Measurements from ENCODE around the gene HMG20A. TPM values are rescaled to one million over a fixed set of nuclear protein-coding genes. Genes with fewer than 3 reads are reported as not detected.
A peak's percentile ranks its signal among the peaks of the same experiment; 100 is the strongest.

HMG20A gene
- 30.8 and 33.0 TPM in 2 replicates for total RNA-seq

- H3K36me3 ChIP-seq (ENCODE audit: insufficient read depth, low read length), result no peaks in the 10 kb centered on the region
- H2AFZ ChIP-seq (ENCODE audit: low read length), result peak within 1 kb of the TSS; percentile 97
- H4K20me1 ChIP-seq (ENCODE audit: insufficient read depth, low read length), result peaks cover 39% of the 10 kb centered on the region
- H3K4me3 ChIP-seq (ENCODE audit: insufficient read depth, low read length), result peak within 1 kb of the TSS; percentile 99
- no peaks in the 10 kb centered on the region for H3K9me3 ChIP-seq (ENCODE audit: low read depth, low read length)
- peak within 1 kb of the TSS; percentile 94 for H3K4me2 ChIP-seq (ENCODE audit: insufficient read depth, low read length)
- H3K27ac ChIP-seq (ENCODE audit: low read depth, low read length), result peak within 1 kb of the TSS; percentile 98
- peak; percentile 93 for DNase-seq (ENCODE audit: insufficient read length, low spot score, missing footprints)
- H3K4me1 ChIP-seq (ENCODE audit: insufficient read depth, low read length), result peaks cover 29% of the 10 kb centered on the region
- no peak for TF ChIP-seq CTCF (IDR thresholded peaks at IDR 0.05; ENCODE audit: extremely low read depth, low read depth, low read length)
- no peaks in the 10 kb centered on the region for H3K27me3 ChIP-seq (ENCODE audit: insufficient read depth, low read length)
- H3K79me2 ChIP-seq (ENCODE audit: insufficient read depth, low read length), result peaks cover 90% of the 10 kb centered on the region
These were observed at the start of gene HMG20A for GRCh38 chr15:77420610-77421369. HMG20A (plus strand) TSS chr15:77420888; CDS start chr15:77458408, 37,520 bp downstream.

GRCh38 chr15:77371850-77372563 is 48.7 kb upstream of the HMG20A start:
- Histone ChIP-seq H3K36me3 (ENCODE audit: insufficient read depth, low read length) (no peaks in the 10 kb centered on the region), H3K79me2 (ENCODE audit: insufficient read depth, low read length) (peaks cover 96% of the 10 kb centered on the region), H3K9me3 (ENCODE audit: low read depth, low read length) (no peaks in the 10 kb centered on the region), H3K4me2 (ENCODE audit: insufficient read depth, low read length) (no peak overlapping the region), H3K4me3 (ENCODE audit: insufficient read depth, low read length) (no peak overlapping the region), H3K4me1 (ENCODE audit: insufficient read depth, low read length) (no peaks in the 10 kb centered on the region), H3K27ac (ENCODE audit: low read depth, low read length) (no peak overlapping the region), H4K20me1 (ENCODE audit: insufficient read depth, low read length) (peaks cover 72% of the 10 kb centered on the region), H2AFZ (ENCODE audit: low read length) (no peak overlapping the region), H3K27me3 (ENCODE audit: insufficient read depth, low read length) (no peaks in the 10 kb centered on the region)
- DNase-seq (ENCODE audit: insufficient read length, low spot score, missing footprints), result no peak
- no peak for TF ChIP-seq CTCF (IDR thresholded peaks at IDR 0.05; ENCODE audit: extremely low read depth, low read depth, low read length)

GRCh38 chr15:77373441-77373840 is 47.2 kb upstream of the HMG20A start:
- Histone ChIP-seq H3K36me3 (ENCODE audit: insufficient read depth, low read length) (no peaks in the 10 kb centered on the region), H3K27me3 (ENCODE audit: insufficient read depth, low read length) (no peaks in the 10 kb centered on the region), H4K20me1 (ENCODE audit: insufficient read depth, low read length) (peaks cover 74% of the 10 kb centered on the region), H3K4me3 (ENCODE audit: insufficient read depth, low read length) (no peak overlapping the region), H3K4me1 (ENCODE audit: insufficient read depth, low read length) (no peaks in the 10 kb centered on the region), H3K27ac (ENCODE audit: low read depth, low read length) (no peak overlapping the region), H3K79me2 (ENCODE audit: insufficient read depth, low read length) (peaks cover 96% of the 10 kb centered on the region), H2AFZ (ENCODE audit: low read length) (no peak overlapping the region), H3K4me2 (ENCODE audit: insufficient read depth, low read length) (no peak overlapping the region), H3K9me3 (ENCODE audit: low read depth, low read length) (no peaks in the 10 kb centered on the region)
- no peak for TF ChIP-seq CTCF (IDR thresholded peaks at IDR 0.05; ENCODE audit: extremely low read depth, low read depth, low read length)
- DNase-seq (ENCODE audit: insufficient read length, low spot score, missing footprints), result no peak

- Histone ChIP-seq H3K36me3 (ENCODE audit: insufficient read depth, low read length) (no peaks in the 10 kb centered on the region), H3K79me2 (ENCODE audit: insufficient read depth, low read length) (peaks cover 96% of the 10 kb centered on the region), H3K27ac (ENCODE audit: low read depth, low read length) (no peak overlapping the region), H3K9me3 (ENCODE audit: low read depth, low read length) (no peaks in the 10 kb centered on the region), H2AFZ (ENCODE audit: low read length) (no peak overlapping the region), H3K27me3 (ENCODE audit: insufficient read depth, low read length) (no peaks in the 10 kb centered on the region), H3K4me2 (ENCODE audit: insufficient read depth, low read length) (no peak overlapping the region), H3K4me1 (ENCODE audit: insufficient read depth, low read length) (no peaks in the 10 kb centered on the region), H4K20me1 (ENCODE audit: insufficient read depth, low read length) (peaks cover 78% of the 10 kb centered on the region), H3K4me3 (ENCODE audit: insufficient read depth, low read length) (no peak overlapping the region)
- DNase-seq (ENCODE audit: insufficient read length, low spot score, missing footprints), result no peak
- TF ChIP-seq CTCF (IDR thresholded peaks at IDR 0.05; ENCODE audit: extremely low read depth, low read depth, low read length), result no peak
These were observed 45.6 kb upstream of the HMG20A start for GRCh38 chr15:77375133-77375532.
